NT2/D1 (cell line): Measurements from ENCODE around the gene UTP4.

Experiments used
- SUZ12 ChIP-seq: IDR thresholded peaks from 2 replicates; pipeline ENCODE4 v1.6.1; 2011; ENCODE audit not compliant: insufficient read length, insufficient read depth; ENCODE audit errors: extremely low read depth
- YY1 ChIP-seq: IDR thresholded peaks from 2 replicates; pipeline ENCODE4 v1.6.1; 2011; ENCODE audit not compliant: insufficient read length, insufficient read depth
- ZNF274 ChIP-seq: IDR thresholded peaks from 2 replicates; pipeline ENCODE4 v1.6.1; 2011; ENCODE audit warnings: mild to moderate bottlenecking, low read depth, low read length

DNA sequence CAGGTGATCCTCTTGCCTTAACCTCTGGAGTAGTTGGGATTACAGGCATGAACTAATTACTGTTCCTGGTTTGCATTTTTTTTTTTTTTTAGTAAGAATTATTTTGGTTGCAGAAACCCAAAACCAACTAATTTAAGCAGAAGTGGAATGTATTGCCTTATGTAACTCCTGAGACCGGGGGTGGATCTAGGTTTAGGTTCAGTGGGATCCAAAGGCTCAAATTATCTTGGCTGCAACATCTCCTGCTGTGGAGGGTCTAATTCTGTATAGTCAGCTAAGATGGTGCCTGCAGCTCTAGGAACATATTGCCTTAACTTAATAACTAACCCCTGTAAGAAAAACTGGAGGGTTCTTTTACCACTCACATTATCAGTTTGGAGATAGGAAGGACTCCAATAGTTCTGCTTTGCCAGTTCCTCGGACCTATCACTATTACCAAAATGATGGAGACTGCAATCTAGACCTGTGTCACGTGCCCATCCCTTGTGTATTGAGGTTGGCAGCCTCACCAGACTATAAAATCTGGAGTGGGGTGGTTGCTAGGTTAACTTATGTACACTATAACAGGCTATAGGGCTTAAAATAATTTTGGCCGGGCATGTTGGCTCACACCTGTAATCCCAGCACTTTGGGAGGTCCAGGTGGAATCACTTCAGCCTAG, 63.0 kb downstream of the UTP4 start:
- TF ChIP-seq SUZ12 (no peak), YY1 (no peak), ZNF274 (no peak)
